GM12875 (cell line): ENCODE measurements around the gene PXT1.

Experiments used
- H3K4me3 ChIP-seq: one replicate; pipeline ENCODE4 v1.5.1; 2011; ENCODE audit warnings: low read depth, low read length, control low read depth
- CTCF ChIP-seq: IDR thresholded peaks from 2 replicates; pipeline ENCODE4 v1.5.1; 2011; ENCODE audit warnings: low read depth, mild to moderate bottlenecking, control low read depth, inconsistent platforms, low read length, moderate library complexity, borderline replicate concordance; ENCODE audit not compliant: insufficient read depth

The PXT1 gene

GRCh38 chr6:36443471-36444428, 1.1 kb upstream of the PXT1 start:
- H3K4me3 ChIP-seq, result peak overlapping the region; percentile 73
- peak; percentile 26; the same call in 1 of the 2 replicates for TF ChIP-seq CTCF

DNA sequence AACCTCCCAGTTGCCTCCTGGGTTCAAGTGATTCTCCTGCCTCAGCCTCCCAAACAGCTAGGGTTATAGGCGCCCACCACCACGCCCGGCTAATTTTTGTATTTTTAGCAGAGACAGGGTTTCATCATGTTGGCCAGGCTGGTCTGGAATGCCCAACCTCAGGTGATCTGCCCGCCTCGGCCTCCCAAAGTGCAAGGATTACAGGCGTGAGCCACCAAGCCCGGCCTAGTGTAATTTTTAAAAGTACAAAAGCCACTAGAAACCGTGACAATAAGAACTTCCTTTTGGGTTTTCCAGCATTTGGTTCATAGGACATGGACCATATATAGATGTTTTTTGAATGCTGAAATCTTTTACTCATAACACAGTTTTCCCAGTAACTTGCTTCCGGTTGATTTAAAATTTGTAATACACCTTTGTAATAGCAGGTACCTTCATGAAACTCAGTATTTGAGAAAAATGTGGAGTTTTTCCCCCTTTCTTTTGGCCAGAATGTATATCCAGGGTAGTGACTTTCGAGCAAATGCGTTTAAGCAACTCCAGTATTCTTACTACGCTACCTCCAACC, 467 bp downstream of the PXT1 start:
- H3K4me3 ChIP-seq, result peak overlapping the region; percentile 73
- no peak for TF ChIP-seq CTCF

GRCh38 chr6:36441307-36441894, 1.3 kb downstream of the PXT1 start:
- H3K4me3 ChIP-seq, result no peak overlapping the region
- TF ChIP-seq CTCF, result no peak

- no peak overlapping the region for H3K4me3 ChIP-seq
- TF ChIP-seq CTCF, result no peak
Observed at GRCh38 chr6:36436466-36436865, 6.2 kb downstream of the PXT1 start.

GRCh38 chr6:36432151-36432671, 10.4 kb downstream of the PXT1 start:
- no peak for TF ChIP-seq CTCF

DNA sequence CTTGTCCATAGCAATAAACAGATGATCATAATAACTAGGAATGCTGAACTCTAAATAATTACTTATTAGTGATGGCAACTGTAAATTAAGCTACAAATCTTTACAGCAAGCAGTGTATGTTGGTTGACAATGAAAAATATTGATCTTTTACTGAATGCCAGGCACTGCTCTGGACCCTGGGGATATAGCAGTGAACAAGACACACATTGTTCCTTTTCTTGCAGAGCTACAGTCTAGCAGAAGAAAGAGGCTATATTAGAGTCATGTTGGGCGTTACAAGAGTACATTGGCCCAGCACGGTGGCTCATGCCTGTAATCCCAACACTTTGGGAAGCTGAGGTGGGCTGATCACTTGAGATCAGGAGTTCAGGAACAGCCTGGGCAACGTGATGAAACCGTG, 11.5 kb downstream of the PXT1 start:
- TF ChIP-seq CTCF, result no peak
- H3K4me3 ChIP-seq, result no peak overlapping the region

More at GRCh38 chr6:36432151-36432671, 10.4 kb downstream of the PXT1 start:
- H3K4me3 ChIP-seq, result no peak overlapping the region
